Large intestine (tissue), 12 donors: Measurements from ENCODE around the gene FRS2. TPM values are rescaled to one million over a fixed set of nuclear protein-coding genes. Genes with fewer than 3 reads are reported as not detected.
A peak's percentile ranks its signal among the peaks of the same experiment; 100 is the strongest.

Experiments
- DNase-seq, 2 donors: peaks; one replicate each; pipeline versions ENCODE4 v3.0.0 to v3.0.0-alpha.2; 2013
- H3K27ac ChIP-seq: one replicate; pipeline ENCODE4 v1.5.1; 2013; ENCODE audit warnings: low read length
- H3K27me3 ChIP-seq: 2 replicates; pipeline ENCODE4 v1.6.1; 2013; ENCODE audit warnings: low read length; ENCODE audit not compliant: control insufficient read depth, insufficient read depth
- H3K36me3 ChIP-seq: 2 replicates; pipeline ENCODE4 v1.6.1; 2013; ENCODE audit warnings: low read length; ENCODE audit not compliant: control insufficient read depth, insufficient read depth
- H3K4me1 ChIP-seq: one replicate; pipeline ENCODE4 v1.6.1; 2013; ENCODE audit warnings: low read length; ENCODE audit not compliant: control insufficient read depth, insufficient read depth
- H3K4me3 ChIP-seq: one replicate; pipeline ENCODE4 v1.5.1; 2013; ENCODE audit warnings: low read length
- H3K9me3 ChIP-seq: one replicate; pipeline ENCODE4 v1.6.1; 2013; ENCODE audit warnings: mild to moderate bottlenecking, low read depth, low read length, moderate library complexity; ENCODE audit not compliant: control insufficient read depth
- WGBS: methylation state at CpG from one replicate; pipeline ENCODE4 v1.1.5; 2013; ENCODE audit warnings: low lambda C conversion rate; ENCODE audit not compliant: insufficient coverage; 5-methylcytosine and 5-hydroxymethylcytosine counted together
- long read RNA-seq, 11 donors: transcript quantifications; one replicate each; lab custom pipeline, GENCODE V29; 2026
- polyA plus RNA-seq: library from polyadenylated mRNA; unstranded; fragments of 120-200 nt; gene quantifications from one replicate; pipeline ENCODE4 v1.2.1, GENCODE V29; 2013

The FRS2 gene
- 30.9 TPM for polyA plus RNA-seq
- long read RNA-seq, donor 1: 0 reads
- long read RNA-seq, donor 2: 0 reads
- long read RNA-seq, donor 3: 0 reads
- long read RNA-seq, donor 4: 0 reads
- long read RNA-seq, donor 5, partial matches to known transcripts: 0 of 3 reads
- long read RNA-seq, donor 5, other reads (novel, unspliced or antisense): 0 of 3 reads
- long read RNA-seq, donor 6, partial matches to known transcripts: 0 of 2 reads
- long read RNA-seq, donor 6, other reads (novel, unspliced or antisense): 0 of 2 reads
- long read RNA-seq, donor 7: 0 reads
- long read RNA-seq, donor 8, partial matches to known transcripts: 0 of 2 reads
- long read RNA-seq, donor 8, other reads (novel, unspliced or antisense): 0 of 2 reads
- long read RNA-seq, donor 9, partial matches to known transcripts: 0 of 1 reads
- long read RNA-seq, donor 9, other reads (novel, unspliced or antisense): 0 of 1 reads
- long read RNA-seq, donor 10, partial matches to known transcripts: 0 of 4 reads
- long read RNA-seq, donor 10, other reads (novel, unspliced or antisense): 0 of 4 reads
- long read RNA-seq, donor 11, partial matches to known transcripts: 0 of 4 reads
- long read RNA-seq, donor 11, other reads (novel, unspliced or antisense): 0 of 4 reads

- Histone ChIP-seq H3K4me1 (peaks cover 10% of the 10 kb centered on the region), H3K9me3 (no peaks in the 10 kb centered on the region), H3K36me3 (no peaks in the 10 kb centered on the region), H3K27ac (peak within 1 kb of the TSS; percentile 87), H3K4me3 (peak within 1 kb of the TSS; percentile 84), H3K27me3 (no peaks in the 10 kb centered on the region)
- WGBS: no CpG with 5 or more reads among the region's 68 CpGs
- peak; percentile 88 to 92 for DNase-seq
Measured at GRCh38 chr12:69470189-69471075, at the start of gene FRS2. Gene FRS2 (plus strand): TSS chr12:69470388. CDS start chr12:69569031, 98,643 bp downstream.

GRCh38 chr12:69421548-69421947 lies 48.6 kb upstream of the FRS2 start:
- WGBS: 86% methylated on average over 1 of the region's 3 CpGs
- H3K27me3 ChIP-seq: no peaks in the 10 kb centered on the region
- no peak overlapping the region for H3K4me3 ChIP-seq
- DNase-seq: no peak
- H3K9me3 ChIP-seq: no peaks in the 10 kb centered on the region
- peaks cover 8% of the 10 kb centered on the region for H3K4me1 ChIP-seq
- no peaks in the 10 kb centered on the region for H3K36me3 ChIP-seq
- H3K27ac ChIP-seq: no peak overlapping the region

- H3K36me3 ChIP-seq: no peaks in the 10 kb centered on the region
- no peaks in the 10 kb centered on the region for H3K27me3 ChIP-seq
- no CpG with 5 or more reads among the region's 5 CpGs for WGBS
- no peaks in the 10 kb centered on the region for H3K9me3 ChIP-seq
- DNase-seq: no peak
- H3K4me1 ChIP-seq: no peaks in the 10 kb centered on the region
- no peak overlapping the region for H3K27ac ChIP-seq
- no peak overlapping the region for H3K4me3 ChIP-seq
Measured at GRCh38 chr12:69423037-69423905, 46.9 kb upstream of the FRS2 start.

- Histone ChIP-seq H3K27ac (no peak overlapping the region), H3K36me3 (no peaks in the 10 kb centered on the region), H3K9me3 (no peaks in the 10 kb centered on the region), H3K4me1 (no peaks in the 10 kb centered on the region), H3K27me3 (no peaks in the 10 kb centered on the region), H3K4me3 (no peak overlapping the region)
- no CpG with 5 or more reads among the region's 3 CpGs for WGBS
- no peak for DNase-seq
Measured at GRCh38 chr12:69425417-69425816, 44.8 kb upstream of the FRS2 start.

GRCh38 chr12:69428351-69429073 lies 41.7 kb upstream of the FRS2 start:
- Histone ChIP-seq H3K27me3 (no peaks in the 10 kb centered on the region), H3K27ac (no peak overlapping the region), H3K4me3 (no peak overlapping the region), H3K4me1 (no peaks in the 10 kb centered on the region), H3K36me3 (no peaks in the 10 kb centered on the region), H3K9me3 (no peaks in the 10 kb centered on the region)
- no CpG with 5 or more reads among the region's 7 CpGs for WGBS
- peak; percentile 10 to 16 for DNase-seq

GRCh38 chr12:69430942-69431590 lies 39.1 kb upstream of the FRS2 start:
- Histone ChIP-seq H3K27me3 (no peaks in the 10 kb centered on the region), H3K36me3 (no peaks in the 10 kb centered on the region), H3K27ac (no peak overlapping the region), H3K4me1 (no peaks in the 10 kb centered on the region), H3K4me3 (no peak overlapping the region), H3K9me3 (no peaks in the 10 kb centered on the region)
- no peak for DNase-seq
- WGBS: 100% methylated on average over 1 of the region's 8 CpGs

GRCh38 chr12:69431591-69432222 lies 38.5 kb upstream of the FRS2 start:
- no peak overlapping the region for H3K27ac ChIP-seq
- no peaks in the 10 kb centered on the region for H3K4me1 ChIP-seq
- no CpG with 5 or more reads among the region's 8 CpGs for WGBS

GRCh38 chr12:69433653-69434052 lies 36.5 kb upstream of the FRS2 start:
- no peaks in the 10 kb centered on the region for H3K27me3 ChIP-seq
- no peaks in the 10 kb centered on the region for H3K36me3 ChIP-seq
- WGBS: no CpG with 5 or more reads among the region's 3 CpGs
- DNase-seq: no peak
- no peak overlapping the region for H3K4me3 ChIP-seq
- H3K4me1 ChIP-seq: no peaks in the 10 kb centered on the region
- no peaks in the 10 kb centered on the region for H3K9me3 ChIP-seq
- no peak overlapping the region for H3K27ac ChIP-seq

More at GRCh38 chr12:69431591-69432222, 38.5 kb upstream of the FRS2 start:
- Histone ChIP-seq H3K36me3 (no peaks in the 10 kb centered on the region), H3K27me3 (no peaks in the 10 kb centered on the region), H3K4me3 (no peak overlapping the region), H3K9me3 (no peaks in the 10 kb centered on the region)
- DNase-seq: no peak

GRCh38 chr12:69435644-69436043 lies 34.5 kb upstream of the FRS2 start:
- H3K36me3 ChIP-seq: no peaks in the 10 kb centered on the region
- no peaks in the 10 kb centered on the region for H3K27me3 ChIP-seq
- H3K4me1 ChIP-seq: no peaks in the 10 kb centered on the region
- H3K27ac ChIP-seq: no peak overlapping the region
- no peaks in the 10 kb centered on the region for H3K9me3 ChIP-seq
- no peak for DNase-seq
- WGBS: no CpG with 5 or more reads among the region's 1 CpG
- H3K4me3 ChIP-seq: no peak overlapping the region
